ENCODE data around the gene ADAMTS9. TPM values are rescaled to one million over a fixed set of nuclear protein-coding genes. Genes with fewer than 3 reads are reported as not detected.

The ADAMTS9 gene
- total RNA-seq, 1 donor from 2014 or later, result 5.1 TPM

- no peaks in the 10 kb centered on the region for H3K27me3 Mint-ChIP-seq (ENCODE audit: low read depth)
- H3K4me1 Mint-ChIP-seq (ENCODE audit: low read depth), result peaks cover 35% of the 10 kb centered on the region
- DNase-seq (ENCODE audit: low spot score), result no peak
- H3K27ac Mint-ChIP-seq (ENCODE audit: unreplicated experiment), result peak overlapping the region; percentile 98
- no peaks in the 10 kb centered on the region for H3K9me3 Mint-ChIP-seq (ENCODE audit: low read depth)
- TF ChIP-seq CTCF (IDR thresholded peaks at IDR 0.05), result no peak
- H3K4me3 Mint-ChIP-seq (ENCODE audit: unreplicated experiment), result peak overlapping the region; percentile 97
- H3K36me3 Mint-ChIP-seq (ENCODE audit: low read depth), result no peaks in the 10 kb centered on the region
Measured at GRCh38 chr3:64685331-64685799, 2.4 kb downstream of the ADAMTS9 start.

- H3K27me3 Mint-ChIP-seq (ENCODE audit: low read depth), result no peaks in the 10 kb centered on the region
Measured at GRCh38 chr3:64684715-64685261, 3.0 kb downstream of the ADAMTS9 start.

GRCh38 chr3:64681827-64682226 lies 6.0 kb downstream of the ADAMTS9 start:
- TF ChIP-seq CTCF (IDR thresholded peaks at IDR 0.05), result no peak
- Mint-ChIP-seq H3K36me3 (ENCODE audit: low read depth) (peaks cover 2% of the 10 kb centered on the region), H3K4me1 (ENCODE audit: low read depth) (peaks cover 22% of the 10 kb centered on the region)

More at GRCh38 chr3:64684715-64685261, 3.0 kb downstream of the ADAMTS9 start:
- Mint-ChIP-seq H3K9me3 (ENCODE audit: low read depth) (no peaks in the 10 kb centered on the region), H3K4me3 (ENCODE audit: unreplicated experiment) (peak overlapping the region; percentile 97), H3K36me3 (ENCODE audit: low read depth) (no peaks in the 10 kb centered on the region), H3K4me1 (ENCODE audit: low read depth) (peaks cover 35% of the 10 kb centered on the region), H3K27ac (ENCODE audit: unreplicated experiment) (peak overlapping the region; percentile 98)
- no peak for TF ChIP-seq CTCF (IDR thresholded peaks at IDR 0.05)
- no peak for DNase-seq (ENCODE audit: low spot score)

GRCh38 chr3:64681015-64681414 lies 6.8 kb downstream of the ADAMTS9 start:
- H3K9me3 Mint-ChIP-seq (ENCODE audit: low read depth), result no peaks in the 10 kb centered on the region
- H3K4me1 Mint-ChIP-seq (ENCODE audit: low read depth), result peaks cover 14% of the 10 kb centered on the region
- no peak overlapping the region for H3K27ac Mint-ChIP-seq (ENCODE audit: unreplicated experiment)
- DNase-seq (ENCODE audit: low spot score), result no peak
- H3K4me3 Mint-ChIP-seq (ENCODE audit: unreplicated experiment), result no peak overlapping the region
- H3K27me3 Mint-ChIP-seq (ENCODE audit: low read depth), result no peaks in the 10 kb centered on the region
- TF ChIP-seq CTCF (IDR thresholded peaks at IDR 0.05), result no peak
- peaks cover 2% of the 10 kb centered on the region for H3K36me3 Mint-ChIP-seq (ENCODE audit: low read depth)

More at GRCh38 chr3:64681827-64682226, 6.0 kb downstream of the ADAMTS9 start:
- DNase-seq (ENCODE audit: low spot score), result no peak
- Mint-ChIP-seq H3K27me3 (ENCODE audit: low read depth) (no peaks in the 10 kb centered on the region), H3K4me3 (ENCODE audit: unreplicated experiment) (no peak overlapping the region), H3K9me3 (ENCODE audit: low read depth) (no peaks in the 10 kb centered on the region), H3K27ac (ENCODE audit: unreplicated experiment) (no peak overlapping the region)

- peaks cover 13% of the 10 kb centered on the region for H3K4me1 Mint-ChIP-seq (ENCODE audit: low read depth)
- DNase-seq (ENCODE audit: low spot score), result no peak
- H3K27me3 Mint-ChIP-seq (ENCODE audit: low read depth), result no peaks in the 10 kb centered on the region
- TF ChIP-seq CTCF (IDR thresholded peaks at IDR 0.05), result no peak
- H3K4me3 Mint-ChIP-seq (ENCODE audit: unreplicated experiment), result no peak overlapping the region
- peaks cover 2% of the 10 kb centered on the region for H3K36me3 Mint-ChIP-seq (ENCODE audit: low read depth)
- no peaks in the 10 kb centered on the region for H3K9me3 Mint-ChIP-seq (ENCODE audit: low read depth)
- H3K27ac Mint-ChIP-seq (ENCODE audit: unreplicated experiment), result no peak overlapping the region
Measured at GRCh38 chr3:64680334-64680733, 7.5 kb downstream of the ADAMTS9 start.
